Thoracic aorta endothelial cell (primary cell): ENCODE results near the gene UCK1. TPM values are rescaled to one million over a fixed set of nuclear protein-coding genes. Genes with fewer than 3 reads are reported as not detected.

Experiments
- small RNA-seq: library from RNA; depleted of rRNA; stranded (forward); fragments of <200 nt; gene quantifications from one replicate; pipeline ENCODE3, GENCODE V24; 2012
- total RNA-seq: library from RNA; depleted of rRNA; stranded (reverse); fragments of >200 nt; gene quantifications from 2 replicates; pipeline ENCODE4 v1.2.3, GENCODE V29; 2012

UCK1 gene
- total RNA-seq = 14.4 and 15.4 TPM in 2 replicates

GRCh38 chr9:131530920-131531832, at the start of gene UCK1:
Gene UCK1, minus strand, starts transcription at chr9:131531263. Its CDS starts 89 bp downstream, at chr9:131531174.

GRCh38 chr9:131545003-131545785, 14.1 kb upstream of the UCK1 start, which contains the start of gene PRRT1B:
Gene PRRT1B, plus strand, starts transcription at chr9:131545523. Its CDS starts 93 bp downstream, at chr9:131545616.

DNA sequence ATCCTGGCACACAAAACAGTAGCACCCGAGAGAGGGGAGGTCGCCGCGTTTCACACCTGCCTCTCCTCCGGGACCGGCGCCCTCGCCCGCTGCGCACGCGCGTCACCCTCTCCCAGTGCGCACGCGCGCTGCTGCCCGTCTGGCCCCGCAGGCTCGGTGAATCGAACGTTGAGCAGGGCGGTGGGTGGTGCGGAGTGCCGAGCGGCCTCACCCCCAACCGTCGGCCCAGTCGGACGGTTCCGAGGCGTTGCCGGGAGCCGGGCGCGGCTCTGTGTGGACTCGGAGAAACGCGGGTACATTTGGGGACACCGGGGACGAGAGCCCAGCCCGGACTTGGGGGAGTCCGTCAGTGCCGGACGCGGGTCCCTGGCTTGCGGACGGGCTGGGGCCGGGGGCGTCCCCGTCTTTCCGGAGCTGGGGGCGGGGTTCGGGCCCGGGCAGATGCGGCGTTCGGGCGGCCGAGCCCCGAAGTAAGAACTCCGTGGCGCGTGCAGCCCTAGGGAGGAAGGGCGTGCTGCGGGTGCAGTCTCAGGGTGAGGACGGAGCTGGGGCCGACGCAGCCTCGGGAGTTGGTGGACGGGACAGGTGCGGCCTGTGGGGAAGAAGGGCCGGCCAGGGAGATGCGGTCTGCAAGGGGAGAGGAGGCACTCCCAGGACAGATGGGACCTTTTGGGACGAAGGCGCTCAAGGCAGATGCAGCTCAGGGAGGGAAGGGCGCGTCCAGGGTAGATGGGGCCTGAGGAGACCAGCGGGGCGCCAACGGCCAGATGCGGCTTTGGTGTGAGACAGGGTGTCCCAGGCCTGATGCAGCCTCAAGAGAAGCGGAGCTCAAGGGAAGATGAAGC, 28.1 kb downstream of the UCK1 start, which contains the start of gene POMT1:
Gene POMT1, plus strand, starts transcription at position 138 of the 845 bp plus-strand sequence. CDS start 1,301 bp downstream, outside the sequence.

Small RNA genes lying within 50 kb of the gene (small RNA-seq; reads per million reads assigned to genes)
- gene SNORD62A (2.7 reads per million, percentile 60 among the genes with 10 or more reads in this experiment), gene SNORD62B (2.7 reads per million, percentile 60 among the genes with 10 or more reads in this experiment)

Other genes starting within 250 kb of the UCK1 start
- gene PLPP7, start 241.5 kb downstream of the UCK1 start, total RNA-seq = 0.65 and 2.7 TPM in 2 replicates
- gene PRRC2B, start 137.2 kb downstream of the UCK1 start, total RNA-seq = 139 and 164 TPM in 2 replicates
- gene POMT1, start 28.3 kb downstream of the UCK1 start, total RNA-seq = 22.1 and 25.6 TPM in 2 replicates
- not detected in 2 replicates for gene PRRT1B, start 14.3 kb upstream of the UCK1 start, total RNA-seq
- 64.0 and 81.6 TPM in 2 replicates for gene RAPGEF1, start 208.8 kb upstream of the UCK1 start, total RNA-seq